SK-N-SH (cell line): Measurements from ENCODE around the gene TNRC6B. TPM values are rescaled to one million over a fixed set of nuclear protein-coding genes. Genes with fewer than 3 reads are reported as not detected.

Source experiments
- CTCF ChIA-PET: fragments of 300-600, 350-600 bp; formaldehyde crosslinking; extraction: SDS; loops from one replicate; lab custom pipeline; 2021; lab: Yijun Ruan, JAX
- POLR2A ChIA-PET: fragments of 350-600 bp; sonication (Branson Sonifier 250); formaldehyde crosslinking; extraction: SDS; loops from one replicate; lab custom pipeline; 2020; ENCODE audit warnings: antibody characterized with exemption, inconsistent platforms; lab: Yijun Ruan, JAX
- DNase-seq: peaks from one replicate; pipeline ENCODE4 v3.0.0; 2012
- H2AFZ ChIP-seq: fragments of 200-600 bp; sonication (generic); 2 replicates; pipeline ENCODE4 v1.8.1; 2016; ENCODE audit warnings: antibody characterized with exemption, mild to moderate bottlenecking, low read depth
- H3F3A ChIP-seq: fragments of 200-600 bp; sonication (generic); replicated peaks from 2 replicates; pipeline ENCODE3; 2016; ENCODE audit warnings: antibody characterized with exemption, mild to moderate bottlenecking; ENCODE audit not compliant: insufficient read depth
- H3K27ac ChIP-seq, 2 experiments: fragments of 200-500 bp in 1 of 2; fragments of 200-600 bp in 1 of 2; sonication (Bioruptor generic) in 1 of 2; sonication (generic), shearing (Covaris generic) in 1 of 2; 2 replicates each; pipeline versions ENCODE4 v1.5.1 to v1.6.1; 2014 to 2016; ENCODE audit warnings: low read depth in 2 of 2, inconsistent platforms in 1 of 2, low read length in 1 of 2, mild to moderate bottlenecking in 1 of 2, mixed read lengths in 1 of 2
- H3K27me3 ChIP-seq: fragments of 200-600 bp; sonication (generic), shearing (Covaris generic); 2 replicates; pipeline ENCODE4 v1.6.1; 2016; ENCODE audit warnings: mixed run types; ENCODE audit not compliant: insufficient read depth
- H3K36me3 ChIP-seq, 2 experiments: fragments of 200-500 bp in 1 of 2; fragments of 200-600 bp in 1 of 2; sonication (Bioruptor generic) in 1 of 2; sonication (generic) in 1 of 2; replicated peaks in 1 of 2; 2 replicates each; pipeline versions ENCODE3 to v1.5.1; 2014 to 2016; ENCODE audit warnings: low read length in 1 of 2, mild to moderate bottlenecking in 1 of 2; ENCODE audit not compliant: insufficient read depth in 2 of 2, control insufficient read depth in 1 of 2
- H3K4me1 ChIP-seq, 2 experiments: fragments of 200-500 bp in 1 of 2; fragments of 200-600 bp in 1 of 2; sonication (Bioruptor generic) in 1 of 2; sonication (generic), shearing (Covaris generic) in 1 of 2; 2 replicates each; pipeline versions ENCODE4 v1.5.1 to v1.6.1; 2014 to 2016; ENCODE audit warnings: low read depth in 1 of 2, low read length in 1 of 2, mixed run types in 1 of 2; ENCODE audit not compliant: insufficient read depth in 2 of 2, control insufficient read depth in 1 of 2
- H3K4me2 ChIP-seq: fragments of 200-600 bp; sonication (generic), shearing (Covaris generic); 2 replicates; pipeline ENCODE4 v1.6.1; 2017; ENCODE audit warnings: mixed run types
- H3K4me3 ChIP-seq, 2 experiments: fragments of 200-500 bp in 1 of 2; fragments of 200-600 bp in 1 of 2; sonication (Bioruptor generic) in 1 of 2; sonication (generic), shearing (Covaris generic) in 1 of 2; 2 replicates each; pipeline versions ENCODE4 v1.5.1 to v1.8.1; 2014 to 2016; ENCODE audit warnings: low read depth in 2 of 2, inconsistent platforms in 1 of 2, low read length in 1 of 2, mild to moderate bottlenecking in 1 of 2, mixed read lengths in 1 of 2, moderate library complexity in 1 of 2
- H3K79me2 ChIP-seq: fragments of 200-600 bp; sonication (generic); 2 replicates; pipeline ENCODE4 v1.8.1; 2017; ENCODE audit warnings: mild to moderate bottlenecking; ENCODE audit not compliant: insufficient read depth
- H3K9ac ChIP-seq: fragments of 200-600 bp; sonication (generic); 2 replicates; pipeline ENCODE4 v1.6.1; 2017; ENCODE audit warnings: mixed run types
- H3K9me2 ChIP-seq: fragments of 200-600 bp; sonication (generic); 2 replicates; pipeline ENCODE4 v1.6.1; 2017; ENCODE audit warnings: mixed run types
- H3K9me3 ChIP-seq: fragments of 200-600 bp; sonication (generic); 2 replicates; pipeline ENCODE4 v1.6.1; 2017; ENCODE audit warnings: mixed run types, mild to moderate bottlenecking, moderate library complexity
- H4K20me1 ChIP-seq: fragments of 200-600 bp; sonication (generic); 2 replicates; pipeline ENCODE4 v1.6.1; 2017; ENCODE audit warnings: mild to moderate bottlenecking, mixed run types; ENCODE audit not compliant: insufficient read depth
- CHD2 ChIP-seq: fragments of 150-350 bp; IDR thresholded peaks from 2 replicates; pipeline ENCODE4 v1.6.1; 2018; ENCODE audit warnings: low read length; ENCODE audit not compliant: partially characterized antibody
- FOXJ3 ChIP-seq: sonication (generic); formaldehyde crosslinking; IDR thresholded peaks from 2 replicates; pipeline ENCODE4 v1.5.1; 2020; ENCODE audit warnings: mild to moderate bottlenecking, missing genetic modification reagents
- FOXM1 ChIP-seq: IDR thresholded peaks from 2 replicates; pipeline ENCODE4 v1.4.0; 2012; ENCODE audit warnings: low read depth, mild to moderate bottlenecking
- GABPA ChIP-seq: IDR thresholded peaks from 2 replicates; pipeline ENCODE4 v1.4.0; 2012; ENCODE audit warnings: low read depth, mild to moderate bottlenecking
- GATA2 ChIP-seq: sonication (generic); formaldehyde crosslinking; IDR thresholded peaks from 2 replicates; pipeline ENCODE4 v1.5.0; 2020; ENCODE audit warnings: mild to moderate bottlenecking, missing genetic modification reagents
- IRF3 ChIP-seq: fragments of 150-350 bp; IDR thresholded peaks from 2 replicates; pipeline ENCODE4 v1.6.1; 2016; ENCODE audit warnings: mild to moderate bottlenecking, low read depth, low read length
- JUND ChIP-seq: IDR thresholded peaks from 2 replicates; pipeline ENCODE4 v1.4.0; 2012
- MXI1 ChIP-seq: IDR thresholded peaks from 2 replicates; pipeline ENCODE4 v1.6.1; 2012; ENCODE audit warnings: mild to moderate bottlenecking, low read depth, low read length, improper control_type of control experiment
- NRF1 ChIP-seq: IDR thresholded peaks from 2 replicates; pipeline ENCODE4 v1.6.1; 2012; ENCODE audit warnings: low read depth, mild to moderate bottlenecking, low read length
- RAD21 ChIP-seq: IDR thresholded peaks from 2 replicates; pipeline ENCODE4 v1.6.1; 2012; ENCODE audit warnings: mild to moderate bottlenecking, low read length
- REST ChIP-seq: IDR thresholded peaks from 2 replicates; pipeline ENCODE4 v1.6.1; 2012; ENCODE audit warnings: mild to moderate bottlenecking, low read depth, low read length, moderate library complexity
- RXRA ChIP-seq: IDR thresholded peaks from 2 replicates; pipeline ENCODE4 v1.4.0; 2012; ENCODE audit warnings: low read depth, mild to moderate bottlenecking, borderline replicate concordance
- SMC3 ChIP-seq: IDR thresholded peaks from 2 replicates; pipeline ENCODE4 v1.6.1; 2012; ENCODE audit warnings: low read depth, low read length, improper control_type of control experiment
- TAF1 ChIP-seq: IDR thresholded peaks from 2 replicates; pipeline ENCODE4 v1.6.1; 2012; ENCODE audit warnings: low read depth, mild to moderate bottlenecking, low read length, moderate library complexity, borderline replicate concordance
- TEAD4 ChIP-seq: IDR thresholded peaks from 2 replicates; pipeline ENCODE4 v1.4.0; 2012; ENCODE audit warnings: mild to moderate bottlenecking, borderline replicate concordance; ENCODE audit not compliant: insufficient read depth
- USF2 ChIP-seq: fragments of 150-350 bp; IDR thresholded peaks from 2 replicates; pipeline ENCODE4 v1.6.1; 2017; ENCODE audit warnings: antibody characterized with exemption, low read length, low read depth, borderline replicate concordance
- WGBS: methylation state at CpG from one replicate; pipeline ENCODE4 v1.1.6; 2017; ENCODE audit warnings: low lambda C conversion rate; 5-methylcytosine and 5-hydroxymethylcytosine counted together
- polyA plus RNA-seq, 3 experiments: library from polyadenylated mRNA; depleted of rRNA; stranded (reverse); fragments of >200 nt; gene quantifications; 2 replicates each; pipeline ENCODE4 v1.2.3, GENCODE V29; 2012

Gene TNRC6B
- polyA plus RNA-seq, 1 of the 3 experiments (the other 2 are of a cell fraction) = 1.2 TPM

- DNase-seq = no peak
- Histone ChIP-seq H3K4me3 (no peak overlapping the region), H3K9ac (no peak overlapping the region), H3K27me3 (no peaks in the 10 kb centered on the region), H3K79me2 (no peaks in the 10 kb centered on the region), H3K9me3 (no peaks in the 10 kb centered on the region), H3F3A (no peaks in the 10 kb centered on the region), H3K4me2 (no peak overlapping the region), H3K36me3 (peaks cover 0 to 20% of the 10 kb centered on the region in 2 experiments), H4K20me1 (no peaks in the 10 kb centered on the region), H2AFZ (no peak overlapping the region), H3K9me2 (no peaks in the 10 kb centered on the region), H3K27ac (no peak overlapping the region), H3K4me1 (peaks cover 0 to 17% of the 10 kb centered on the region in 2 experiments; a peak in 1 of 4 replicates)
- POLR2A ChIA-PET = no interaction called here
- CTCF ChIA-PET = no interaction called here
- no peak for TF ChIP-seq CHD2
- TF ChIP-seq MXI1 = no peak
- TF ChIP-seq IRF3 = no peak
- no peak for TF ChIP-seq JUND
These were observed 143.0 kb downstream of the TNRC6B start for GRCh38 chr22:40320687-40321086.

GRCh38 chr22:40322021-40322420, 144.3 kb downstream of the TNRC6B start:
- Histone ChIP-seq H3K9me2 (no peaks in the 10 kb centered on the region), H3K9me3 (no peaks in the 10 kb centered on the region), H3K4me2 (no peak overlapping the region), H4K20me1 (no peaks in the 10 kb centered on the region), H3K4me3 (no peak overlapping the region), H3K9ac (no peak overlapping the region), H3K79me2 (no peaks in the 10 kb centered on the region), H2AFZ (no peak overlapping the region), H3K4me1 (peaks cover 0 to 17% of the 10 kb centered on the region in 2 experiments; a peak in 1 of 4 replicates), H3K27me3 (no peaks in the 10 kb centered on the region), H3K36me3 (peaks cover 0 to 14% of the 10 kb centered on the region in 2 experiments), H3K27ac (peak overlapping the region in 1 of 2 experiments; percentile 58; a peak in 2 of 4 replicates), H3F3A (no peaks in the 10 kb centered on the region)
- 43% methylated on average over 3 of the region's 5 CpGs for WGBS
- ChIA-PET POLR2A (interaction anchor here (0.6 kb wide), 1 partner anchor 44 kb away, joined by 4 read pairs; no protein-coding TSS in a partner anchor), CTCF (no interaction called here)
- TF ChIP-seq GATA2 (CRISPR knock-in tag) (no peak), RAD21 (no peak), TAF1 (no peak), FOXM1 (no peak), NRF1 (no peak), SMC3 (no peak), IRF3 (no peak), TEAD4 (no peak), RXRA (no peak), GABPA (no peak), REST (no peak), FOXJ3 (CRISPR knock-in tag) (no peak), USF2 (no peak)
- DNase-seq = peak; percentile 32
